HEK293 (cell line): ENCODE results near the gene POR.

ENCODE experiments used
- CTCF ChIP-seq: fragments of 450-650 bp; formaldehyde crosslinking; IDR thresholded peaks from 2 replicates; pipeline ENCODE4 v1.5.1; 2016; ENCODE audit warnings: missing biosample characterization, missing genetic modification characterization
- MEIS1 ChIP-seq: sonication (generic); formaldehyde crosslinking; IDR thresholded peaks from 2 replicates; pipeline ENCODE4 v1.8.1; 2022; ENCODE audit warnings: missing genetic modification reagents, mild to moderate bottlenecking, borderline replicate concordance
- MYNN ChIP-seq: fragments of 450-650 bp; formaldehyde crosslinking; IDR thresholded peaks from 2 replicates; pipeline ENCODE4 v1.5.1; 2016; ENCODE audit warnings: missing biosample characterization, missing genetic modification characterization, borderline replicate concordance
- ZNF221 ChIP-seq: fragments of 450-650 bp; formaldehyde crosslinking; IDR thresholded peaks from 2 replicates; pipeline ENCODE4 v1.5.1; 2017; ENCODE audit warnings: missing biosample characterization, missing genetic modification characterization, borderline replicate concordance
- ZNF26 ChIP-seq: fragments of 450-650 bp; formaldehyde crosslinking; IDR thresholded peaks from 2 replicates; pipeline ENCODE4 v1.5.1; 2016; ENCODE audit warnings: missing biosample characterization, missing genetic modification characterization
- ZNF837 ChIP-seq: fragments of 450-650 bp; formaldehyde crosslinking; IDR thresholded peaks from 2 replicates; pipeline ENCODE4 v1.5.1; 2016; ENCODE audit warnings: missing biosample characterization, missing genetic modification characterization

- no peak for TF ChIP-seq MEIS1 (CRISPR knock-in tag)
- TF ChIP-seq ZNF26 = no peak
- TF ChIP-seq ZNF221 (tag by site-specific recombination) = no peak
- TF ChIP-seq MYNN (tag by site-specific recombination) = no peak
- no peak for TF ChIP-seq ZNF837
- no peak for TF ChIP-seq CTCF (tag by site-specific recombination)
Measured at GRCh38 chr7:75987805-75988567, 73.0 kb downstream of the POR start.
